HepG2 (cell line): ENCODE data around the gene NOXRED1. TPM values are rescaled to one million over a fixed set of nuclear protein-coding genes. Genes with fewer than 3 reads are reported as not detected.

ENCODE experiments used
- BRD4 ChIP-seq: sonication (generic); formaldehyde crosslinking; IDR thresholded peaks from 2 replicates; pipeline ENCODE4 v1.4.0; 2020; ENCODE audit warnings: missing genetic modification reagents
- ELF1 ChIP-seq: sonication (generic); formaldehyde crosslinking; IDR thresholded peaks from 2 replicates; pipeline ENCODE4 v1.4.0; 2020; ENCODE audit warnings: missing genetic modification reagents
- ELF3 ChIP-seq: IDR thresholded peaks from 2 replicates; pipeline ENCODE4 v1.6.1; 2016; ENCODE audit warnings: missing genetic modification reagents, missing compliant biosample characterization
- MAX ChIP-seq: IDR thresholded peaks from 2 replicates; pipeline ENCODE4 v1.6.1; 2012; ENCODE audit warnings: inconsistent platforms
- MLX ChIP-seq: IDR thresholded peaks from 2 replicates; pipeline ENCODE4 v1.6.1; 2016
- MXD1 ChIP-seq: sonication (generic); formaldehyde crosslinking; IDR thresholded peaks from 2 replicates; pipeline ENCODE4 v1.4.0; 2020; ENCODE audit warnings: mild to moderate bottlenecking, missing genetic modification reagents
- POGZ ChIP-seq: sonication (generic); formaldehyde crosslinking; IDR thresholded peaks from 2 replicates; pipeline ENCODE4 v1.4.0; 2020; ENCODE audit warnings: mild to moderate bottlenecking, missing genetic modification reagents
- RBM22 ChIP-seq: fragments of 200-400 bp; formaldehyde crosslinking; optimal IDR thresholded peaks from 2 replicates; pipeline ENCODE3; 2017; ENCODE audit warnings: mild to moderate bottlenecking, low read length, moderate library complexity
- SP140L ChIP-seq: sonication (generic); formaldehyde crosslinking; IDR thresholded peaks from 2 replicates; pipeline ENCODE4 v1.4.0; 2020; ENCODE audit warnings: missing genetic modification reagents, borderline replicate concordance
- ZNF577 ChIP-seq: sonication (generic); formaldehyde crosslinking; IDR thresholded peaks from 2 replicates; pipeline ENCODE4 v1.4.0; 2020; ENCODE audit warnings: mild to moderate bottlenecking, low read depth, missing genetic modification reagents, borderline replicate concordance
- ZNF598 ChIP-seq: sonication (generic); formaldehyde crosslinking; IDR thresholded peaks from 2 replicates; pipeline ENCODE4 v1.5.1; 2020; ENCODE audit warnings: mild to moderate bottlenecking, missing genetic modification reagents, borderline replicate concordance
- ZSCAN9 ChIP-seq: IDR thresholded peaks from 2 replicates; pipeline ENCODE4 v1.6.1; 2016; ENCODE audit warnings: borderline replicate concordance
- polyA plus RNA-seq, 8 experiments: library from polyadenylated mRNA; depleted of rRNA in 3 of 8; stranded (reverse) in 7 of 8; unstranded in 1 of 8; fragments of >200 nt; fragmentation: Illumina TruSeq in 4 of 8; extraction: Trizol in 4 of 8; gene quantifications; 2 replicates each; pipeline versions ENCODE4 v1.2.1 to v1.2.3, GENCODE V29; 2011 to 2016; ENCODE audit warnings: low read depth in 4 of 8, missing spikeins in 1 of 8, mixed read lengths in 1 of 8; ENCODE audit not compliant: insufficient read depth in 1 of 8
- total RNA-seq, 5 experiments: library from RNA; depleted of rRNA; stranded (reverse); fragments of >200 nt; fragmentation: Illumina TruSeq; extraction: Trizol; gene quantifications; 2 replicates each; pipeline ENCODE4 v1.2.3, GENCODE V29; 2016; ENCODE audit warnings: low read depth in 1 of 5
- TF ChIP-seq, protein P1 (sequence below): sonication (generic); formaldehyde crosslinking; IDR thresholded peaks from 2 replicates; pipeline ENCODE4 v1.4.0; 2020; ENCODE audit warnings: missing genetic modification reagents
- TF ChIP-seq, protein P2 (sequence below): sonication (generic); formaldehyde crosslinking; IDR thresholded peaks from 2 replicates; pipeline ENCODE4 v1.5.0; 2020; ENCODE audit warnings: mild to moderate bottlenecking, missing genetic modification reagents, moderate library complexity

Gene NOXRED1
- total and polyA plus RNA-seq, 2 of the 13 experiments (the other 11 are each of a cell fraction or from before 2014, with no cell fraction given), result 0.24 to 0.41 TPM

GRCh38 chr14:77376771-77377501, 46.4 kb downstream of the NOXRED1 start, which contains the start of the genes SAMD15 and TMED8 (continued):
- TF ChIP-seq ZSCAN9 (CRISPR knock-in tag), result no peak; the same call in 1 of the 2 replicates
- peak; percentile 56; the same call in 1 of the 2 replicates for TF ChIP-seq POGZ (CRISPR knock-in tag)
- TF ChIP-seq MLX, result no peak
- 0 out of 2 replicates have a peak, but pooled peaks have one; percentile 45 for TF ChIP-seq ZNF598 (CRISPR knock-in tag)
- peak; percentile 87 for TF ChIP-seq ELF1 (CRISPR knock-in tag)
- peak; percentile 76 for TF ChIP-seq BRD4
- TF ChIP-seq MXD1 (CRISPR knock-in tag), result peak; percentile 65; the same call in 1 of the 2 replicates
- TF ChIP-seq SP140L (CRISPR knock-in tag), result no peak
- TF ChIP-seq ELF3 (CRISPR knock-in tag), result peak; percentile 28; the same call in 1 of the 2 replicates
- TF ChIP-seq, protein P1, sequence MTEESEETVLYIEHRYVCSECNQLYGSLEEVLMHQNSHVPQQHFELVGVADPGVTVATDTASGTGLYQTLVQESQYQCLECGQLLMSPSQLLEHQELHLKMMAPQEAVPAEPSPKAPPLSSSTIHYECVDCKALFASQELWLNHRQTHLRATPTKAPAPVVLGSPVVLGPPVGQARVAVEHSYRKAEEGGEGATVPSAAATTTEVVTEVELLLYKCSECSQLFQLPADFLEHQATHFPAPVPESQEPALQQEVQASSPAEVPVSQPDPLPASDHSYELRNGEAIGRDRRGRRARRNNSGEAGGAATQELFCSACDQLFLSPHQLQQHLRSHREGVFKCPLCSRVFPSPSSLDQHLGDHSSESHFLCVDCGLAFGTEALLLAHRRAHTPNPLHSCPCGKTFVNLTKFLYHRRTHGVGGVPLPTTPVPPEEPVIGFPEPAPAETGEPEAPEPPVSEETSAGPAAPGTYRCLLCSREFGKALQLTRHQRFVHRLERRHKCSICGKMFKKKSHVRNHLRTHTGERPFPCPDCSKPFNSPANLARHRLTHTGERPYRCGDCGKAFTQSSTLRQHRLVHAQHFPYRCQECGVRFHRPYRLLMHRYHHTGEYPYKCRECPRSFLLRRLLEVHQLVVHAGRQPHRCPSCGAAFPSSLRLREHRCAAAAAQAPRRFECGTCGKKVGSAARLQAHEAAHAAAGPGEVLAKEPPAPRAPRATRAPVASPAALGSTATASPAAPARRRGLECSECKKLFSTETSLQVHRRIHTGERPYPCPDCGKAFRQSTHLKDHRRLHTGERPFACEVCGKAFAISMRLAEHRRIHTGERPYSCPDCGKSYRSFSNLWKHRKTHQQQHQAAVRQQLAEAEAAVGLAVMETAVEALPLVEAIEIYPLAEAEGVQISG, result peak; percentile 75
- TF ChIP-seq RBM22, result peak; percentile 92
- TF ChIP-seq ZNF577 (CRISPR knock-in tag), result no peak
- TF ChIP-seq, protein P2, sequence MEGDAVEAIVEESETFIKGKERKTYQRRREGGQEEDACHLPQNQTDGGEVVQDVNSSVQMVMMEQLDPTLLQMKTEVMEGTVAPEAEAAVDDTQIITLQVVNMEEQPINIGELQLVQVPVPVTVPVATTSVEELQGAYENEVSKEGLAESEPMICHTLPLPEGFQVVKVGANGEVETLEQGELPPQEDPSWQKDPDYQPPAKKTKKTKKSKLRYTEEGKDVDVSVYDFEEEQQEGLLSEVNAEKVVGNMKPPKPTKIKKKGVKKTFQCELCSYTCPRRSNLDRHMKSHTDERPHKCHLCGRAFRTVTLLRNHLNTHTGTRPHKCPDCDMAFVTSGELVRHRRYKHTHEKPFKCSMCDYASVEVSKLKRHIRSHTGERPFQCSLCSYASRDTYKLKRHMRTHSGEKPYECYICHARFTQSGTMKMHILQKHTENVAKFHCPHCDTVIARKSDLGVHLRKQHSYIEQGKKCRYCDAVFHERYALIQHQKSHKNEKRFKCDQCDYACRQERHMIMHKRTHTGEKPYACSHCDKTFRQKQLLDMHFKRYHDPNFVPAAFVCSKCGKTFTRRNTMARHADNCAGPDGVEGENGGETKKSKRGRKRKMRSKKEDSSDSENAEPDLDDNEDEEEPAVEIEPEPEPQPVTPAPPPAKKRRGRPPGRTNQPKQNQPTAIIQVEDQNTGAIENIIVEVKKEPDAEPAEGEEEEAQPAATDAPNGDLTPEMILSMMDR (CRISPR knock-in tag), result peak; percentile 51
- TF ChIP-seq MAX, result peak; percentile 32
